Measurements from ENCODE around the gene CCBE1.

The CCBE1 gene

DNA sequence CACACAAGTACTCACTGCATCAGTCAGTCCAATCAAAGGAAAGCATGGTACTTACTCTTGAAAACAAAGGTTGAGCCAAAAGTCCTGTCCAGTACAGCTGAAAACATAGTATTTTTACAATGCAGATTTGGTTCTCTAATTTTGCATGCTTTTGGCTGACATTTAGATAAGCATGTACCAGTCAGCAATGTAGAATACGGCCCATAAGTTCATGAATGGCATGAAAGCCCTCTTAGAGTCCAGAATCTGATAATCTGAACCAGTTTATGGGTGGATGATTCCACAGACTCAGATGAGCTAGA lies 90.2 kb downstream of the CCBE1 start:
- no peak for DNase-seq (ENCODE audit: low read depth in 1 of 2, low spot score in 1 of 2)
- no peak for TF ChIP-seq SPI1 (IDR thresholded peaks at IDR 0.05; ENCODE audit: borderline replicate concordance, low read depth)
- TF ChIP-seq, protein P1, sequence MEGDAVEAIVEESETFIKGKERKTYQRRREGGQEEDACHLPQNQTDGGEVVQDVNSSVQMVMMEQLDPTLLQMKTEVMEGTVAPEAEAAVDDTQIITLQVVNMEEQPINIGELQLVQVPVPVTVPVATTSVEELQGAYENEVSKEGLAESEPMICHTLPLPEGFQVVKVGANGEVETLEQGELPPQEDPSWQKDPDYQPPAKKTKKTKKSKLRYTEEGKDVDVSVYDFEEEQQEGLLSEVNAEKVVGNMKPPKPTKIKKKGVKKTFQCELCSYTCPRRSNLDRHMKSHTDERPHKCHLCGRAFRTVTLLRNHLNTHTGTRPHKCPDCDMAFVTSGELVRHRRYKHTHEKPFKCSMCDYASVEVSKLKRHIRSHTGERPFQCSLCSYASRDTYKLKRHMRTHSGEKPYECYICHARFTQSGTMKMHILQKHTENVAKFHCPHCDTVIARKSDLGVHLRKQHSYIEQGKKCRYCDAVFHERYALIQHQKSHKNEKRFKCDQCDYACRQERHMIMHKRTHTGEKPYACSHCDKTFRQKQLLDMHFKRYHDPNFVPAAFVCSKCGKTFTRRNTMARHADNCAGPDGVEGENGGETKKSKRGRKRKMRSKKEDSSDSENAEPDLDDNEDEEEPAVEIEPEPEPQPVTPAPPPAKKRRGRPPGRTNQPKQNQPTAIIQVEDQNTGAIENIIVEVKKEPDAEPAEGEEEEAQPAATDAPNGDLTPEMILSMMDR (IDR thresholded peaks at IDR 0.05; ENCODE audit: insufficient read depth, low read length): no peak
- TF ChIP-seq GABPA (IDR thresholded peaks at IDR 0.05; ENCODE audit: low read depth): no peak
- TF ChIP-seq, protein P2, sequence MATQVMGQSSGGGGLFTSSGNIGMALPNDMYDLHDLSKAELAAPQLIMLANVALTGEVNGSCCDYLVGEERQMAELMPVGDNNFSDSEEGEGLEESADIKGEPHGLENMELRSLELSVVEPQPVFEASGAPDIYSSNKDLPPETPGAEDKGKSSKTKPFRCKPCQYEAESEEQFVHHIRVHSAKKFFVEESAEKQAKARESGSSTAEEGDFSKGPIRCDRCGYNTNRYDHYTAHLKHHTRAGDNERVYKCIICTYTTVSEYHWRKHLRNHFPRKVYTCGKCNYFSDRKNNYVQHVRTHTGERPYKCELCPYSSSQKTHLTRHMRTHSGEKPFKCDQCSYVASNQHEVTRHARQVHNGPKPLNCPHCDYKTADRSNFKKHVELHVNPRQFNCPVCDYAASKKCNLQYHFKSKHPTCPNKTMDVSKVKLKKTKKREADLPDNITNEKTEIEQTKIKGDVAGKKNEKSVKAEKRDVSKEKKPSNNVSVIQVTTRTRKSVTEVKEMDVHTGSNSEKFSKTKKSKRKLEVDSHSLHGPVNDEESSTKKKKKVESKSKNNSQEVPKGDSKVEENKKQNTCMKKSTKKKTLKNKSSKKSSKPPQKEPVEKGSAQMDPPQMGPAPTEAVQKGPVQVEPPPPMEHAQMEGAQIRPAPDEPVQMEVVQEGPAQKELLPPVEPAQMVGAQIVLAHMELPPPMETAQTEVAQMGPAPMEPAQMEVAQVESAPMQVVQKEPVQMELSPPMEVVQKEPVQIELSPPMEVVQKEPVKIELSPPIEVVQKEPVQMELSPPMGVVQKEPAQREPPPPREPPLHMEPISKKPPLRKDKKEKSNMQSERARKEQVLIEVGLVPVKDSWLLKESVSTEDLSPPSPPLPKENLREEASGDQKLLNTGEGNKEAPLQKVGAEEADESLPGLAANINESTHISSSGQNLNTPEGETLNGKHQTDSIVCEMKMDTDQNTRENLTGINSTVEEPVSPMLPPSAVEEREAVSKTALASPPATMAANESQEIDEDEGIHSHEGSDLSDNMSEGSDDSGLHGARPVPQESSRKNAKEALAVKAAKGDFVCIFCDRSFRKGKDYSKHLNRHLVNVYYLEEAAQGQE (IDR thresholded peaks at IDR 0.05; ENCODE audit: insufficient replicate concordance, low read depth): no peak
- TF ChIP-seq POLR2AphosphoS5 (IDR thresholded peaks at IDR 0.05; ENCODE audit: low read depth): no peak
- no peak overlapping the region for H3K27ac ChIP-seq (replicated peaks)
- peaks cover 5% of the 10 kb centered on the region for H3K27me3 ChIP-seq (ENCODE audit: insufficient read depth, poor library complexity, severe bottlenecking)
- no peak overlapping the region for H3K4me3 ChIP-seq (replicated peaks; ENCODE audit: insufficient read depth, low read length)

DNA sequence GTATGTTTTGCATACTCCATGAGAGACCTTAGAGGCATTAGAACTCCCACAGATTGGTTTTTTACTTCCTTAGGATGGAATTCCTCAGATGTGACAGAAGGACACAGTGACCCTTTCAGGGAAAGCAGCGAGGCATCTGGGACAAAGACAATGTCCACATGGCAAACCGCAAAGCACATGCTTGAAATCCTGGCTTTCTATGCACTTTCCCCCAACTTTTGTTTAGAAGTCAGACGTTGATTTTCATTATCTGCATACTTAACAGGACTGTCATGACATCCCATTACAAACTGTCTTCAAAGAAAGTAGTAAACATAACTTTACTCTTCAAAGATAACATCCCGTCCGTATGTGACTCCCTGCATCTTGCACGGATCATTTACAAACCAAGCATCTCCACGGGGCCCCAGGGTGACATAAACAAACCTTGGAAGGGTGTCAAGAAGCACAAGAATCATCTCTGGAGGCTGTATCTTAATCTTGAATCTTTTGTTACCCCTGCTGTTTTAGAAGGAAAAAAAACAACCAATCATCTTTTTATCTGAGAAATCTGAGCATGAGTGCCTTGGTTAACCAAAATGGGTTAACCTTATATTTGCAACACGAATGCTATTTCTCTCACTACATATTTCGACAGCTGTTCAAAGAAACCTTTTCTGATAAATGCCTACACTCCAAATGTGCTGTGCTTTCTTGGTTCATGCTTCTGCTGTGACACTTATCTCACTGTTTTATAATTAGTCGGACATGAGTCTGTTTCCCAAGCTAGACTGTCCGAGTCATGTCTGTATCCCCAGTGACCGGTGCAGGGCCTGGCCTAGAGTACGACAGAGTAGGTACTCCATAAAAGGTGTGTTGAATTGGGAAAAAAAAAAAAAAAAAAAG lies 90.8 kb downstream of the CCBE1 start:
- H3K4me3 ChIP-seq (replicated peaks; ENCODE audit: insufficient read depth, low read length): no peak overlapping the region
- no peak for DNase-seq (ENCODE audit: low read depth in 1 of 2, low spot score in 1 of 2)
- TF ChIP-seq, protein P1 (IDR thresholded peaks at IDR 0.05; ENCODE audit: insufficient read depth, low read length): no peak
- H3K27ac ChIP-seq (replicated peaks): no peak overlapping the region
- H3K27me3 ChIP-seq (ENCODE audit: insufficient read depth, poor library complexity, severe bottlenecking): peaks cover 5% of the 10 kb centered on the region

DNA sequence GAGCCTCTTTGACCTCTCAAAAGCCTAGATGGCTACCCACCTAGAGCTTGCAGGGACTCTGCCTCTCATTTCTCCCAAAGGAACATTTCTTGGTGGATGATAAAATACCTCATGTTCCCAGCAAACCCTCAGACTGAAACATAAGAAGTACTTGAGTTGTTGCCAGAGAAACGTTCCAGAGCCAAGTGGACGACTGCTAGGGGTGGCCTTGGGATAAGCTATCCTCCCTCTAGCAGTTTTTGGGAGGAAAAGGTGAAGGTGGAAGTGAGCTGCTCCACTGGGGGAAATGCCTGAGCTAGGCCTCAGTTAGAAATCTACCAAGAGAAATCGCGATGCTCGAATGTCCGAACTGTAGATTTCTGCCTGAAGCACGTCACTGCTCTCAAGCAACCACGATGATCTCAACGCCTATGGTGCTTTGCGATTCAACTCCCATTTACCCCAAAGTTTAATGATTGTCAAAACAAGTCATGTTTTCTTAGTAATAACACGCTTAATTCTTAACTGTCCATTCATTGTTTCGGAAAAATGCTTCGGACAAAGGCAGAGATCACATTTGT lies 91.5 kb downstream of the CCBE1 start:
- H3K27me3 ChIP-seq (ENCODE audit: insufficient read depth, poor library complexity, severe bottlenecking): peaks cover 5% of the 10 kb centered on the region
- no peak for DNase-seq (ENCODE audit: low read depth in 1 of 2, low spot score in 1 of 2)
- no peak overlapping the region for H3K27ac ChIP-seq (replicated peaks)

More for the DNA sequence above, 91.5 kb downstream of the CCBE1 start:
- TF ChIP-seq POLR2AphosphoS5 (IDR thresholded peaks at IDR 0.05; ENCODE audit: low read depth) (no peak), GABPA (IDR thresholded peaks at IDR 0.05; ENCODE audit: low read depth) (no peak), SPI1 (IDR thresholded peaks at IDR 0.05; ENCODE audit: borderline replicate concordance, low read depth) (no peak)
- TF ChIP-seq, protein P1 (IDR thresholded peaks at IDR 0.05; ENCODE audit: insufficient read depth, low read length): no peak
- TF ChIP-seq, protein P2 (IDR thresholded peaks at IDR 0.05; ENCODE audit: insufficient replicate concordance, low read depth): no peak
- H3K4me3 ChIP-seq (replicated peaks; ENCODE audit: insufficient read depth, low read length): no peak overlapping the region

All from HL-60 (cell line).